Right ventricle myocardium inferior (tissue), 1 donor: Measurements from ENCODE around the gene ZKSCAN1. TPM values are rescaled to one million over a fixed set of nuclear protein-coding genes. Genes with fewer than 3 reads are reported as not detected.
A peak's percentile ranks its signal among the peaks of the same experiment; 100 is the strongest.
"Not testable (repeated sequence)": the region's sequence is repeated elsewhere in the genome, so short reads cannot be mapped to it uniquely, and the experiment has no call there.

Source experiments
- ATAC-seq: fragments of 200-7000 bp; cut with Tn5 transposase; one replicate; pipeline ENCODE4 v1.9.1; 2020; ENCODE audit warnings: mild to moderate bottlenecking, moderate library complexity
- DNase-seq: peaks from one replicate; pipeline ENCODE4 v3.0.0; 2021; ENCODE audit errors: missing footprints
- intact Hi-C: fragments of 100-400 bp; cut with DNase I; formaldehyde crosslinking; loops from one replicate; pipeline ENCODE4 v1.11.0; 2022
- total RNA-seq: library from RNA; stranded (reverse); fragmentation: NEBNext Ultra II Directional; extraction: Animal tissue kit (Norgen Biotek cat#: 25700); gene quantifications from one replicate; pipeline ENCODE4 v1.2.1, GENCODE V29; 2021
- donor health status: DM: no; HTN: yes; CAD: no; lungs with severe emphysema.

ZKSCAN1 gene
- total RNA-seq, 1 donor from 2014 or later: 36.1 TPM

GRCh38 chr7:99996755-99997544 is 18.4 kb upstream of the ZKSCAN1 start:
- ATAC-seq (no peak), DNase-seq (no peak)
- intact Hi-C loops: loop anchor here (5.0 kb wide), 1 partner anchor 50 kb away; the partner anchor contains the start of gene ZSCAN21

- DNase-seq (peak; percentile 82), ATAC-seq (peak; percentile 74)
- intact Hi-C loops: loop anchor here (5.0 kb wide), 1 partner anchor 50 kb away; the partner anchor contains the start of gene ZSCAN21
These were observed 17.8 kb upstream of the ZKSCAN1 start for GRCh38 chr7:99997545-99998137.

- DNase-seq (no peak), ATAC-seq (no peak)
- intact Hi-C loops: no loop called here
These were observed 15.2 kb upstream of the ZKSCAN1 start for GRCh38 chr7:100000239-100000638.

- DNase-seq: no peak
- no peak for ATAC-seq
- intact Hi-C loops: no loop called here
These were observed 11.4 kb upstream of the ZKSCAN1 start for GRCh38 chr7:100003711-100004661.

- ATAC-seq (no peak), DNase-seq (no peak)
- intact Hi-C loops: no loop called here
These were observed 7.5 kb upstream of the ZKSCAN1 start for GRCh38 chr7:100007887-100008286.

GRCh38 chr7:100008525-100008924 is 6.9 kb upstream of the ZKSCAN1 start:
- no peak for DNase-seq
- intact Hi-C loops: no loop called here
- no peak for ATAC-seq

- ATAC-seq, intact Hi-C loops, DNase-seq: not testable (repeated sequence)
These were observed 5.4 kb upstream of the ZKSCAN1 start for GRCh38 chr7:100009952-100010351.

- no peak for ATAC-seq
- intact Hi-C loops: no loop called here
- no peak for DNase-seq
These were observed 4.5 kb upstream of the ZKSCAN1 start for GRCh38 chr7:100010901-100011300.

- ATAC-seq (no peak), DNase-seq (no peak)
- intact Hi-C loops: no loop called here
These were observed 3.9 kb upstream of the ZKSCAN1 start for GRCh38 chr7:100011516-100011915.

- DNase-seq, intact Hi-C loops, ATAC-seq: not testable (repeated sequence)
These were observed 2.7 kb upstream of the ZKSCAN1 start for GRCh38 chr7:100012385-100013327.

GRCh38 chr7:100013328-100013676 is 2.1 kb upstream of the ZKSCAN1 start:
- ATAC-seq (no peak), DNase-seq (no peak)
- intact Hi-C loops: no loop called here

- DNase-seq (no peak), ATAC-seq (no peak)
- intact Hi-C loops: no loop called here
These were observed 962 bp downstream of the ZKSCAN1 start for GRCh38 chr7:100016215-100016901.

GRCh38 chr7:100017300-100017699 is 1.9 kb downstream of the ZKSCAN1 start:
- no peak for DNase-seq
- intact Hi-C loops: no loop called here
- no peak for ATAC-seq

- intact Hi-C loops: no loop called here
These were observed 2.5 kb downstream of the ZKSCAN1 start for GRCh38 chr7:100017875-100018274.

GRCh38 chr7:100019908-100020307 is 4.5 kb downstream of the ZKSCAN1 start:
- ATAC-seq (no peak), DNase-seq (no peak)
- intact Hi-C loops: no loop called here

More at GRCh38 chr7:100017875-100018274, 2.5 kb downstream of the ZKSCAN1 start:
- DNase-seq (no peak), ATAC-seq (no peak)

GRCh38 chr7:100021297-100021696 is 5.9 kb downstream of the ZKSCAN1 start:
- ATAC-seq (no peak), DNase-seq (no peak)
- intact Hi-C loops: no loop called here

GRCh38 chr7:100022621-100023020 is 7.2 kb downstream of the ZKSCAN1 start:
- no peak for ATAC-seq
- no peak for DNase-seq
- intact Hi-C loops: no loop called here

- intact Hi-C loops: no loop called here
- ATAC-seq (no peak), DNase-seq (no peak)
These were observed 8.1 kb downstream of the ZKSCAN1 start for GRCh38 chr7:100023526-100023925.
